ENCODE measurements around the gene CAV1.

- TF ChIP-seq CTCF (IDR thresholded peaks at IDR 0.05; ENCODE audit: poor library complexity, severe bottlenecking) (no peak), POLR2AphosphoS5 (IDR thresholded peaks at IDR 0.05) (no peak), REST (IDR thresholded peaks at IDR 0.05; ENCODE audit: borderline replicate concordance) (no peak)
These were observed 46.2 kb downstream of the CAV1 start for GRCh38 chr7:116571037-116571436.
